A673 (cell line): Measurements from ENCODE around the gene DARS1. TPM values are rescaled to one million over a fixed set of nuclear protein-coding genes. Genes with fewer than 3 reads are reported as not detected.

Experiments used
- BruUV-seq: library from RNA; stranded (reverse); fragments of 400-500 nt; replicated peaks from 2 replicates; lab custom pipeline; 2021; lab: Mats Ljungman, UMichigan
- CTCF ChIA-PET: fragments of 300-600 bp; sonication (Branson Sonifier 250); formaldehyde crosslinking; loops from one replicate; lab custom pipeline; 2022; ENCODE audit warnings: antibody characterized with exemption; lab: Charles Lee
- POLR2A ChIA-PET: fragments of 300-600 bp; sonication (Branson Sonifier 250); formaldehyde crosslinking; loops from one replicate; lab custom pipeline; 2022; ENCODE audit warnings: antibody characterized with exemption; ENCODE audit not compliant: low non-redundant PET; lab: Charles Lee
- DNase-seq: peaks from one replicate; pipeline ENCODE4 v3.0.0-alpha.2; 2015; ENCODE audit warnings: low spot score
- H3K27ac ChIP-seq: fragments of 200-600 bp; sonication (generic); 2 replicates; pipeline ENCODE4 v1.5.1; 2016; ENCODE audit warnings: mixed run types, low read depth, mild to moderate bottlenecking, mixed read lengths, antibody characterized with exemption, low read length; ENCODE audit not compliant: poor library complexity, severe bottlenecking
- H3K27me3 ChIP-seq: fragments of 200-600 bp; sonication (generic); replicated peaks from 2 replicates; pipeline ENCODE4 v1.6.1; 2017; ENCODE audit warnings: mixed run types, low read depth, mild to moderate bottlenecking, mixed read lengths, antibody characterized with exemption, low read length; ENCODE audit not compliant: insufficient read depth, poor library complexity
- H3K36me3 ChIP-seq: fragments of 200-600 bp; sonication (generic); 2 replicates; pipeline ENCODE4 v1.6.1; 2016; ENCODE audit warnings: mixed run types, mild to moderate bottlenecking, mixed read lengths, antibody characterized with exemption, low read length; ENCODE audit not compliant: insufficient read depth, poor library complexity, severe bottlenecking
- H3K4me1 ChIP-seq: fragments of 200-600 bp; sonication (generic); 2 replicates; pipeline ENCODE4 v1.6.1; 2017; ENCODE audit warnings: mixed run types, mild to moderate bottlenecking, mixed read lengths, antibody characterized with exemption, low read length; ENCODE audit not compliant: insufficient read depth, poor library complexity, severe bottlenecking
- H3K4me3 ChIP-seq: fragments of 200-600 bp; sonication (generic); 2 replicates; pipeline ENCODE4 v1.5.1; 2016; ENCODE audit warnings: low read depth, mixed run types, mild to moderate bottlenecking, mixed read lengths, low read length; ENCODE audit not compliant: poor library complexity, severe bottlenecking
- H3K9me3 ChIP-seq: fragments of 200-600 bp; sonication (generic); 2 replicates; pipeline ENCODE4 v1.6.1; 2016; ENCODE audit warnings: mixed run types, low read depth, mild to moderate bottlenecking, mixed read lengths, antibody characterized with exemption, low read length; ENCODE audit not compliant: poor library complexity, severe bottlenecking
- CTCF ChIP-seq: fragments of 300-800, 200-600 bp; sonication (generic); conservative IDR thresholded peaks from 2 replicates; pipeline ENCODE4 v1.5.1; 2017; ENCODE audit warnings: low read depth, mild to moderate bottlenecking, antibody characterized with exemption, low read length, moderate library complexity, mixed read lengths
- EZH2 ChIP-seq: fragments of 200-600 bp; sonication (generic); IDR thresholded peaks from 2 replicates; pipeline ENCODE4 v1.6.1; 2017; ENCODE audit warnings: borderline replicate concordance, low read depth, mild to moderate bottlenecking, mixed read lengths, antibody characterized with exemption, low read length; ENCODE audit not compliant: poor library complexity, severe bottlenecking
- intact Hi-C: fragments of 100-400 bp; cut with micrococcal nuclease; formaldehyde crosslinking; loops from one replicate; pipeline ENCODE4 v1.10.0; 2022; ENCODE audit not compliant: unreplicated experiment
- total RNA-seq: library from RNA; stranded (reverse); gene quantifications from 2 replicates; pipeline ENCODE4 v1.2.3, GENCODE V29; 2021

DARS1 gene
- total RNA-seq, 1 experiment from 2014 or later = 63.6 TPM

GRCh38 chr2:135952891-135953290 is 32.5 kb downstream of the DARS1 start:
- H3K27ac ChIP-seq = no peak overlapping the region
- no TSS peak for BruUV-seq
- ChIA-PET POLR2A (no interaction called here), CTCF (no interaction called here)
- H3K36me3 ChIP-seq = no peaks in the 10 kb centered on the region
- intact Hi-C loops = no loop called here
- no peak overlapping the region for H3K4me3 ChIP-seq
- peaks cover 4% of the 10 kb centered on the region for H3K9me3 ChIP-seq
- peak; percentile 61 for DNase-seq
- TF ChIP-seq CTCF (no peak), EZH2 (no peak)
- H3K4me1 ChIP-seq = peaks cover 7% of the 10 kb centered on the region
- H3K27me3 ChIP-seq = no peaks in the 10 kb centered on the region

- Histone ChIP-seq H3K36me3 (no peaks in the 10 kb centered on the region), H3K4me1 (peaks cover 7% of the 10 kb centered on the region), H3K4me3 (no peak overlapping the region), H3K27me3 (no peaks in the 10 kb centered on the region), H3K27ac (no peak overlapping the region), H3K9me3 (peaks cover 4% of the 10 kb centered on the region)
- DNase-seq = no peak
- POLR2A ChIA-PET = no interaction called here
- no peak for TF ChIP-seq CTCF
- TF ChIP-seq EZH2 = no peak
- no TSS peak for BruUV-seq
- intact Hi-C loops = no loop called here
- CTCF ChIA-PET = no interaction called here
These were observed 34.3 kb downstream of the DARS1 start for GRCh38 chr2:135951041-135951583.

GRCh38 chr2:135949451-135950234 is 35.8 kb downstream of the DARS1 start:
- POLR2A ChIA-PET = no interaction called here
- intact Hi-C loops = no loop called here
- TF ChIP-seq EZH2 = no peak
- no peak for TF ChIP-seq CTCF
- no peaks in the 10 kb centered on the region for H3K36me3 ChIP-seq
- H3K27me3 ChIP-seq = no peaks in the 10 kb centered on the region
- peaks cover 4% of the 10 kb centered on the region for H3K9me3 ChIP-seq
- BruUV-seq = no TSS peak
- H3K4me1 ChIP-seq = peaks cover 7% of the 10 kb centered on the region
- no peak overlapping the region for H3K4me3 ChIP-seq
- CTCF ChIA-PET = no interaction called here
- no peak overlapping the region for H3K27ac ChIP-seq
- no peak for DNase-seq
